Measurements from ENCODE around the gene TMEM41A.
"Not testable (repeated sequence)": the region's sequence is repeated elsewhere in the genome, so short reads cannot be mapped to it uniquely, and the experiment has no call there.

TMEM41A gene

GRCh38 chr3:185486394-185486793 lies 12.4 kb downstream of the TMEM41A start:
- DNase-seq = no peak

GRCh38 chr3:185484296-185484695 lies 14.5 kb downstream of the TMEM41A start:
- no peak for DNase-seq

DNA sequence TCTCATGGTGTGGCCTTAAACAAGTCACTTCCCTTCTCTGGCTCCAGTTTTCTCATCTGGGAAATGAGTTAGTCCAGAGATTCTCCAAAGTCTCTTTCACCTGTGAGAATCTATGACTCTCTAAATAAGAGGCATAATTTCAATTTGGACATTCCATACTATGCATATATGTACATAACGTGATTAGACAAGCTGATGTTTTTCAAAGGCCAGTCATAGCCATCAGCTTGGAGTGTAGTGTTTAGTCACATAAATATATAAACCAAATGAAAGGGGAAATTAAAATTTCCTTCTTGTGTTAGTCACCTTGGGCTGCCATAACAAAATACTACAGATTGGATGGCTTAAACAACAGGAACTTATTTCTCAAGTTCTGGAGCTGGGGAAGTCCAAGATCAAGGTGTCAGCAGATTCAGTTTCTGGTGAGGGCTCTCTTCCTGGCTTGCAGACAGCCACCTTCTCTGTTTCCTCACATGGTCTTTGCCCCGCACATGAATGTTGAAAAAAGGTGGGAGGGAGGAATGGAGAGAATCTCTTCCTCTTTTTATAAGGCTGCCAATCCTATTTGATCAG lies 19.4 kb downstream of the TMEM41A start:
- DNase-seq = no peak

DNA sequence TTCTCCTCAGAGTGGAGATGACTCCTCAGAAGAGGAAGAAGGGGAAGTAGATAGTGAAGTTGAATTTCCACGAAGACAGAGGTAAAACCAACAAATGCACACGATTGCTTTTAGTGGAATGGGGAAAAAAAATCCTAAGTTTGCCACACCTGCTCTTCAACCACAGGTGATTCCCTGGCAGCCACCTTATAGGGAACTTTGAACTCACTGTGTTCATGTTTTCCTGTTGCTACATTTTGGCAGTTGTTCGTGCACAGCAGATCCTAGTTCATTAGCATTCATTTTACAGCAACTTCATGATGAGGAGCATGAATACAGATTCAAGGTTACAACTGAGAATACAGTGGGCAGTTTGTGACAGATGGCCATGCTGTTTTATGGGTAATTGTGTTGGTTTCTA lies 21.5 kb downstream of the TMEM41A start:
- DNase-seq = no peak

- not testable (repeated sequence) for DNase-seq
Measured at GRCh38 chr3:185474922-185475321, 23.9 kb downstream of the TMEM41A start.

DNA sequence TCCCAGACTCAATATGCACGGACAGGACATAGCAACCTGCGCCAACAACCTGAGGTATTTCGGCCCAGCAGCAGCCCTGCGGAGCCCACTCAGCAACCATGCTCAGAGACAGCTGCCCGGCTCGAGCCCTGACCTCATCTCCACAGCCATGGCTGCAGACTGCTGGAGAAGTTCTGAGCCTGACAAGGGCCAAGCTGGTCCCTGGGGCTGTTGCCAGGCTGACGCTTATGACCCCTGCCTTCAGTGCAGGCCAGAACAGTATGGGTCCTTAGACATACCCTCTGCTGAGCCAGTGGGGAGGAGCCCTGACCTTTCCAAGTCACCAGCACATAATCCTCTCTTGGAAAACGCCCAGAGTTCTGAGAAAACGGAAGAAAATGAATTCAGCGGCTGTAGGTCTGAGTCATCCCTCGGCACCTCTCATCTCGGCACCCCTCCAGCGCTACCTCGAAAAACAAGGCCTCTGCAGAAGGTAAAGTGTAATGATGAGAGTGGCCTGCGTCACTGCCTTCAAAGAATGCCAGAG lies 25.5 kb downstream of the TMEM41A start:
- no peak for DNase-seq

DNA sequence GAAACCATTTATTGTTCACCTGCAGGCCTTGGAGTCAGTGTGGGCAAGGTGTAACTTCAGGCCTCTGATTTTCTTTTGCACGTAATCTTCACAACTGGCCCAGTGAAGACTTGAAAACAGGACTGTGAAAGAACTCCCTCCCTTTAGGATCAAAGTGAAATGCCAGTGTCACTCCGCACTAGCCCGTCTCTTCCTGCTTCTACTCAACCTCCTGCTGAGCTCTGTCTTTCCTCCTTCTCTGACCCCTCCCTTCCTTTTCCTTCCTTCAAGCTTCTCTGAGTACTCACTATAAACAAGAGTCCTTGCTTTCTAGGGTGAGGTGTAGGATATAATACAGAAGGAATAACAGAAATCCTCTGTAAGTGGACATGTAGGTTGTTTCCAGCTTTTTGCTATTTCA lies 28.5 kb downstream of the TMEM41A start:
- no peak for DNase-seq

GRCh38 chr3:185469542-185469941 lies 29.3 kb downstream of the TMEM41A start:
- DNase-seq = no peak

DNA sequence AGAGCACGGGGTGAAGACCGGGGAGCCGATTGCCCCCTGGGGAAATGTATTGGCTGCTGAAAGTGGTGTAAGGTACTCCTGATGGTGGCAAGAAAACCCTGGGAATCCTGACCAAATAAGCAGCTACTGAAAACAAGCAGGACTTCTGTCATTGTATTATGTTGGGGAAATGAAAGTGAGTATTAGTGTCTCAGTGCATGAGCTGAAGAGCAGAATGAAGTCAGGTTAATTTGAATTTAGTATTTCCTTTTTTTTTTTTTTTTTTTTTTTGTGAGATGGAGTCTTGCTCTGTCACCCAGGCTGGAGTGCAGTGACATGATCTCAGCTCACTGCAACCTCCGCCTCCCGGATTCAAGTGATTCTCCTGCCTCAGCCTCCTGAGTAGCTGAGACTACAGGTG lies 32.7 kb downstream of the TMEM41A start:
- DNase-seq = not testable (repeated sequence)

DNA sequence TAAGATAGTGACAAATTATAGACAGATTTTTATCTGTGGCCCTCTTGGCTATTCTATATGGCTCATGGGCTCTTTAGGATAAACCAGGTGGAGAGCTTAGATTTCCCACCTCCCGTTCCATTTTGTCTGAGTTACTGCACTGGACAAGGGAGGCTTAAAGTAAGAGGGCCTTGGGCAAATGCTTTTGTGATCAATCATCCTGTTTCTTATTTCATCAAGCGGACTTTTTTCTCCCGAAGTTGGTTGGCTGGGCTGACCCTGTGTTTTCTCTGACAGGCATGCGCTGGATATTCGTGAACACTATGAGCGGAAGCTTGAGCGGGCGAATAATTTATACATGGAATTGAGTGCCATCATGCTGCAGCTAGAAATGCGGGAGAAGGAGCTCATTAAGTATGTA lies 33.4 kb downstream of the TMEM41A start:
- no peak for DNase-seq

- peak; percentile 21 for DNase-seq
Measured at GRCh38 chr3:185460719-185461350, 38.0 kb downstream of the TMEM41A start.

DNA sequence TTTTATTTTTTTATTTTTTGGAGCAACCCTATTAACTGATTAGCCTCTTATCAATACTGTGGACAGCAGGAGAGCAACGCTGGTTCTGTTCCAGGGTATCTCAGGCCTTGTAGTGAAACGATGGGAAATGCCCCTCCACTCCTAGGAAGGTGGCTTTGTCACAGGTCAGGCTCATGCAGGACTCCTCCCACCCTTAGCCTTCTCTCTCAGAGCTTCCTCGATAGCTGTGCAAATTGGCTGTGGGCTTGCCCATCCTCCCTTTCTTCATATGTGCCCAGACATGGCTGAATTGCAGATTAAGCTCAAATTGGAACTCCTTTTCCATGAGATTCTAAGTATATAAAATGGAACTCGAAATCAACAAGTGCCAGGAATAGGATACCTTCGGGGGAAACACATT lies 38.5 kb downstream of the TMEM41A start:
- DNase-seq = no peak

- no peak for DNase-seq
Measured at GRCh38 chr3:185457376-185457775, 41.5 kb downstream of the TMEM41A start.

- not testable (repeated sequence) for DNase-seq
Measured at GRCh38 chr3:185451432-185451831, 47.4 kb downstream of the TMEM41A start.

DNA sequence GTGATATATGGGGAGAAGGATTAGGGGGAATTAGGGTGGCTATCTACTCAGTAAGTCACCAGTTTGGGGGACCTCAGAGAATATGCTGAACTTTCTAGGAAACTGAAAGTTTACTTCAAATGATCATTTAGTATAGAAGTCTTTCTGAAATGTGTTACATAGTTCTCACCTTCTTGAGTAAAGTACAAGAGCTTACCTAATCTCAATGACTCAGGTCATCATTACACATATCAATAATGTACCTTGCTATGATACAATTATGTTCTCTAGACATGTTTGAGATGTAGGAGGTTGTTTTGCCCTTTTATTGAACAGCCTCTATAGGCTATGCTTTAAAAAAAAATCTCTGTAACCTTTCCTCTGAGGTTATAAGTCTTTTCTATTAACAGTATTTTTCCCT lies 50.7 kb downstream of the TMEM41A start:
- DNase-seq = no peak

GRCh38 chr3:185444329-185444728 lies 54.5 kb downstream of the TMEM41A start:
- DNase-seq = no peak

DNA sequence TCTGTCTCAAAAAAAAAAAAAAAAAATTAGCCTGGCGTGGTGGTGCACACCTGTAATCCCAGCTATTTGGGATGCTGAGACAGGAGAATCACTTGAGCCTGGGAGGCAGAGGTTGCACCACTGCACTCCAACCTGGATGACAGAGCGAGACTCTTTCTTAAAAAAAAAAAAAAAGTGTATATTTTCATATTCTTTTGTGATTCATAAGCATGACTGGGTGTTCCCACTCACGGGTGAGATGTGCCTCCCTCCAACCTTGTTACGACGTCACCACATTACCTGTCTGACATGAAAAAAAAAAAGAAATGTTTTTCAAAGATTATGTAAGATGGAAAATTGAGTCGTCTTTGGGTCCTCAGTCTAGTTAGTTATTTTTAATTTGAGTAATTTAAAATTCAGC lies 56.8 kb downstream of the TMEM41A start:
- no peak for DNase-seq

DNA sequence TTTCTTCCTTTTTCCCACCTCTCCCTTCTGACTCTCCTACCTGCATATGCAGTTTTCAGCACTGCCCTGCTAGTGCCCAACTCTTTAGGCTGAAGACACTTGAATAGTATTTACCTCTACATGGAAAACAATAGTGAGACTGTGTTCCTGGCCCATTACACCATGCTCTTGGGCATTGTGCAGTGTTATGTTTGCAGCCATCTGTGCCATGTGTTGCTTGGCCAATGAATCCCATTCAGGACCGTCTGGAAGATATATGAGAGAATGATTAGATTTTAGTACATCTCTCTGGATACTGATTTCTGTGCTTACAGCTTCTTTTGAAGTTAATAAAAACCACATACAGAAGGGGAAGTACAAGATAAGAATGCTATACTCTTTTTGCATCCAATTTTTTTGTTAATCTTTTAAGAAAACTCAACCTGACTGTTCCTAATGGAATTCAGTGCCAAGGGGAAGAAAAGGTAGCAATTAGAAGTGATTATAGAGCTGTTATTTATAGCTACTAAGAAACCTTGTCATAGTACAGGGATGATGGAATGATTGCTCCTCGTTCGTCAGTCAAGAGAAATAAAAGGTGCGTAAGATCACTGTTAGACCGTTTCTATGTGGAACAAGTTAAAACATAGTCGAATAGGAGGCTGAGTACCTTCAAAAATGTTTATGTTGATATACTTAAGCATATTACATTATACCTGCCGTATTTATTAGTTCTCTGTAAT lies 58.9 kb downstream of the TMEM41A start:
- DNase-seq = no peak

All from 8988T (cell line).